HG03439 (cell line): ENCODE measurements around the gene MCAT.

ENCODE experiments used
- ATAC-seq: cut with Tn5 transposase; IDR thresholded peaks from one replicate; pipeline ENCODE4 v1.9.1; 2021; ENCODE audit warnings: mild to moderate bottlenecking, moderate library complexity; ENCODE audit not compliant: unreplicated experiment

Gene MCAT

DNA sequence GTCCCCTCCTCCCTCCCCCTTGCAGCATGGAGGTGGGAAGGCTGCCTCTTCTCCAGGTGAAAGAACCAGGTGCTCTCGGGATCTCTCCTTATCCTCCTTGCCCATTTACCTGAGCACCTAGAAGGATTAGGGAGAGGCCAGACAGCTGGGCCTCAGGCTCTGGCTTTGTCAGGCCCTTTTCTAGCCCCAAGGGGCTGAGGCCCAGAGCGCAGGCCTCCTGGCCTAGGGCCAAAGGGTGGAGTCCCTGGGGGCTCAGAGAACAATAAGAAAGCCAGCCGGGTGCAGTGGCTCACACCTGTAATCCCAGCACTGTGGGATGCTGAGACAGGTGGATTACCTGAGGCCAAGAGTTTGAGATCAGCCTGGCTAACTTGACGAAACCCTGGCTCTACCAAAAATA, 48.6 kb downstream of the MCAT start:
- ATAC-seq = no peak

DNA sequence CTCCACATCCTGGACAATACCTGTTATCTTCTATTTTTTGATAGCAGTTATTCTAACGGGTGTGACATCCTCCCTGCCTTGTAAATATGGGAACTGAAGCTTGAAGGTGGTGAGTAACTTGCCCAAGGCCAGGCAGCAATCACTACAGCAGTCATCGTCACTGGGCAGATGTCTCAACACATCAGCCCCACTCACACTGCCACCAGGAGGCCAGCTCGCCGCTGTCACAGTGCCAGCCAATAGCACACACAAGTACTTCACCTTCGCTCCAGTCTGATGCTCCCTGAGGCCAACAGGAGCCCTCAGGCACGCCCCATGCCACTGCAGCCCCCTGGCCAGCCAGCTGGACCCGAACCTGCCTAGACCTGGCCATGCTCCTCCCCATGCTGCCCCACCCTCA, 49.1 kb downstream of the MCAT start:
- no peak for ATAC-seq

- ATAC-seq = no peak
These were observed 51.1 kb downstream of the MCAT start for GRCh38 chr22:43092085-43092484.

DNA sequence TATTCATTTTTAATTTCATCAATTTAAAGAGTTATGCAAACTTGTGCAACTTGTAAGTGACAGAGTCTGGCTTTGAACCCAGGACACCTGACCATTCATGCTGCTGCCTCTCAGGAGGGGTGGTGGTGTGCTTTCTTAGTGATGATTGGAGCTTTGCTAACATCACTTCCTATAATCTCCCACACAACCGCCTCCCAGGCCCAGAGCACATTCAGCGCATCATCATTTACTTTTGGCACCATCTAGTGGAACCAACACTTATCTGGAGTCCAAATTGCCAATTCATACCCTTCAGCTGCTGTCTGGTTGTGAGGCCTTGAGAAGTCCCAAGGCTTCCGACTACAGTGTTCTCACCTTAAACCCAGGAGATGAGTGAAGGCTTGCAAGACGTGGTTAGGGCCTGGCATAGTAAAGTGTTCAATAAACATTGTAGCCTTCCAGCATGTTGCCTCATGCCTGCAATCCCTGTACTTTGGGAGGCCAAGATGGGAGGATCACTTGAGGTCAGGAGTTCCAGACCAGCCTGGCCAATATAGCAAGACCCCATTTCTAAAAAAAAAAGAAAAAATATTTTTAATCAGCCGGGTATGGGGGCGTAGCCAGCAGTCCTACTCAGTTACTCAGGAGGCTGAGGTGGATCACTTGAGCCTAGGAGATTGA, 52.9 kb downstream of the MCAT start:
- no peak for ATAC-seq

DNA sequence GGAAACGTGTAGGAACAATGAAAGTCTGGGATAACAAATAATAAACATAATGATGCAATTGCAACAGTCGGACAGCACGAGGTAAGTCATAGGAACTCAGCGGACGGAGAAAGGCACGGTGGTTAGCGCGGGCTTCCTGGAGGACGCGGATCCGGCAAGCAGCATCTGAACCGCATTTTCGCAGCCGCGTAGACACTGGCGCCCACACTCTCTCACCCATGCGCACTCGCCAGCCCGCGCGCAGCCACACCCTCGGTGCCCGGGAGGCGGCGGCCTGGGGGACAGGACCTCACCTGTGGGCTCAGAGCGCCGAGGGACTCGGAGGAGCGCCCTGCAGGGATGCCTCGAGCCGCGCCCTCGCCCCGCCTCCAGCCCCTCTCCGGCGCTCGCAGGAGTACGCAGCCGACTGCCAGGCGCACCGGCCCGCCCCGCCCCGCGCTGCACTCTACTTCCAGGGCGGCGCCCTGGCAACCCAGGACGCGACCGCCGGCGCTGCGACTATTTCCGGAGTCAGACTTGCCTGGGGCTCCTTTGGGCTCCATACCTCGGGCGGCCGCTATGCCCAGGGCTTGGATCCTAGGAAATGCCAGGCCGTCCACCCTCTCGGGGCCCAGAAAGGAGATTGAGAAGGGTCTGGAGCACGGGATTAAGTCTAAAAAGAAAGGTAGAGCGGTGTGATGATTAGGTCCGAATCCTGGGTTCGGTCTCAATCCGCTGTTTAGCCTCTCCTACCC, 54.0 kb downstream of the MCAT start, which contains the start of gene TTLL1:
Gene TTLL1, minus strand, starts transcription at position 408 of the 734 bp plus-strand sequence. CDS start 13,805 bp downstream, outside the sequence.
- ATAC-seq = peak; percentile 78

DNA sequence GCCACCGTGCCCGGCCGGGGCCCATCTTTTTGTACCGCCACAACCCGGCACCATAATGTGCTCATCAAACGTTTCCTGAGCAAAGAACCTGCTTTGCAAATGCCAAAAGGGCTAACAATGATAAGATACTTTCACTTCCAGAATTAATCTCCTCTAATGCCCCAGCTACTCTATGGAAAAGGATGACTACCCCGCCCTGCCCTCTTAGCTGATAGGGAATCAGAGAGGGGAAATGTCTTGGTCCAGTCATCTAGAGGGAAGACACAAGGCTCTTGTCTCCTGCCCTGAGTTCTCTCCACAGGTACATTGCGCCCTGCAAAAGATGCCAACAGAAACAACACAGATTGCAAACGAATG, 54.6 kb downstream of the MCAT start:
- ATAC-seq = peak; percentile 17

DNA sequence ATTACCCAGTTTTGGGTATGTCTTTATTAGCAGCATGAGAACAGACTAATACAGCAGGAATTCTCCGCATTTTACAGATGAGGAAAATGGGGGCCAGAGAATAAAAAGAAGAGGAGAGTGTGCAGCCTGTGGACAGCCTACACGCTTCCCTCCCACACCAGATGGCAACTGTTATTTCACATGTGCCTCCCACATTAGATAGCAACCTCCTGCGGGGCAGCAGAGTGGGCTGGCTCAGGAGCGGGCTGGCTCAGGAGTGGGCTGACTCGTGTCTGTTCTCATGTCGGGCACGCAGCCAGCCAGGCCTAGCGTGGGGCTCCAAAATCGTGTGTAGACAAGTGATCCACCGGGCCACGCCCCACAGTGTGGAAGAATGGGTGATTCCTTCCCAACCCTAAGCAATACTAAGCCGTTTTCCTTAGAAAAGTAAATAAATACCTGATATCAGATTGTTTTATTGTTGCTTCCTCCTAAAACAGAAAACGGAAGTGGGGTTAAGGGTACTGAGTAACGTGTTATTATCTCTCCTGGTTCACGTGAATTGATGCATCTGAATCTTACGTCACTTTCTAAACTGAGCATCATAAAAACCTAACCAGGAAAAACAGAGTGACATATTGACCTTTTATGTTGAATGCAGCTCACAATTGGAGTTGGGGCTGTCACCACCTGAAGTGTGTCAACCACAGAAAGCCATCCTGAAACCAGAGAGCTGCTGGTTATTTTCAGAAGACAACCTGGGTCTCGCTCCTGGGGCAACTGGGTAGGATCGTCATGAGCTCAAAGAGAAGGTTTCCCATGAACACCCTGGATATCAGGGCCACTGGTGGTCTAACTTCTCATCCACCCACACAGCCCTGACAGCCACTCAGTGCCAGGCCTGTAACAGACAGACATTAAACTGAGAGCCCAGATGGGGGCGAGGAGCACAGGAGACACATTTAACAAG, 57.3 kb downstream of the MCAT start:
- no peak for ATAC-seq
